Measurements from ENCODE around the gene SPATS2.
"Not testable (repeated sequence)": the region's sequence is repeated elsewhere in the genome, so short reads cannot be mapped to it uniquely, and the experiment has no call there.

Gene SPATS2

DNA sequence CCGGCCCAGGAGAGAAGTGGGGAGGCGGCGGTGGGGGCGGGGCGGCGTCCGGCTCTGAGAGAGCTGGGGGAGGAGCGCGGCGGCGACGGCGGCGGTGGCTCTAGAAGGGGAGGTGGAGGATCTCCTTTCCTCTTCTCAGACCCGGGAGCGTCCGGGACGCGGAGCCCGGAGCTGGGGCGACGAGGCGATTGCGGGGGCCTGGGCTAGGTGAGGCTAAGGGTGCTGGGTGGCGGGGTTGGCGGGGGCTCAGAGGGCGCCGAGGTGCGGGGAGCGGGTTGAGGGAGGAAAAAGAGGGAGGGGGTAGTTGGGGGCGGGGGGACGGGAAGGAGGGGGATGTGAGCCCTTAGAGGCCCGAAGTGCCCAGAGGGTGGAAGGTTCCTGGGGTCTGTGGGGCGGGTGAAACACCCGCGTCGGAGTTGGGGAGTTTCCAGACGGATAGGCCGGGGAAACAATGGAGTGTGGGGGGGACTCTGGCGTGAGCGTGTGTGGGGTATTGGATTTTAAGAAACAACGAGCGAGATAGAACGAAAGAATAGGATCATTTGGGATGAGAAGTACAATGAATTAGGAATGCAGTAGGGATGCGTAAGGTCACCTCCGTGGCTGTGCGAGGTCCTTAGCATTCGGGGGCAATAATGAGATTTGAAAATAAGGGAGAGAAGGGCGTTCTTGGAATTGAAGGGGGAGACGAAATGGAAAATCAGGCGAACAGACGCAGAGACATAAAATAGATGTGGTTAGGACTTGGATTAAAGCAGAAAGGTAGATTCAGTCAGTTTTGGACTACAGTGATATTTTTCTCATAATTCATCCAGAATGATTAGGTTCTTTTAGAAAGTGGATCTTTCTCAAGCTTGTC is at the start of gene SPATS2:
SPATS2 (plus strand) TSS at position 82 of the 859 bp plus-strand sequence. CDS start 93,551 bp downstream, outside the sequence.
- DNase-seq, result no peak

DNA sequence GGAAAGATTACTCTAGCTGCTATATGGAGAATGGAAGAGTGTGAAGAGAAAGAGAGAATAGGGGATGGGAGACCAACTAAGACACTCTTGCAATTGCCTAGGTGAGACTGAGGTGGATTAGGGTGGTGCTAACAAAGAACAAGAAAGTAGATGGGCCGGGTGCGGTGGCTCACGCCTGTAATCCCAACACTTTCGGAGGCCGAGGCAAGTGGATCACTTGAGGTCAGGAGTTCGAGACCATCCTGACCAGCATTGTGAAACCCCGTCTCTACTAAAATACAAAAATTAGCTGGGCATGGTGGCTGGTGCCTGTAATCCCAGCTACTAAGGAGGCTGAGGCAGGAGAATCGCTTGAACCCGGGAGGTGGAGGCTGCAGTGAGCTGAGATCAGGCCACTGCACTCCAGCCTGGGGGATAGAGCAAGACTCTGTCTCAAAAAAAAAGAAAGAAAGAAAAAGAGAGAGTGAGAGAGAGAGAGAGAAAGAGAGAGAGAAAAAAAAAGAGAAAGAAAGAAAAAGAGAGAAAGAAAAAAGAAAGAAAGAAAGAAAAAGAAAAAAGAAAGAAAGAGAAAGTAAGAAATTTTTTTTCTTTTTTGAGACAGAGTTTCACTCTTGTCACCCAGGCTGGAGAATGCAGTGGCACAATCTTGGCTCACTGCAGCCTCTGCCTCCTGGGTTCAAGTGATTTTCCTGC is 46.7 kb upstream of the SPATS2 start:
- not testable (repeated sequence) for DNase-seq

DNA sequence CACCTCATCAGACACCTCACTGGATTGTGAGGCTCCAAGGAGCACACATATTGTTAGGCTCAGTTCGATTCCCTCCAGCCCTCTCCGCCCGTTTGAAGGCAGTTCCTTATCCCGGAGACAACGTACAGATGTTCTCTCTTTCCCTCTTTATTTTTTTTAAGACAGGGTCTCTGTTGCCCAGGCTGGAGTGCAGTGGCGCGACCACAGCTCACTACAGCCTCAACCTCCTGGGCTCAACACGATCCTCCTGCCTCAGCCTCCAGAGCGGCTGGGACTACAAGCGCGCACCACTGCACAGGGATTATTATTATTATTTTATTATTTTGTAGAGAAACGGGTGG is 44.9 kb upstream of the SPATS2 start:
- DNase-seq, result no peak

DNA sequence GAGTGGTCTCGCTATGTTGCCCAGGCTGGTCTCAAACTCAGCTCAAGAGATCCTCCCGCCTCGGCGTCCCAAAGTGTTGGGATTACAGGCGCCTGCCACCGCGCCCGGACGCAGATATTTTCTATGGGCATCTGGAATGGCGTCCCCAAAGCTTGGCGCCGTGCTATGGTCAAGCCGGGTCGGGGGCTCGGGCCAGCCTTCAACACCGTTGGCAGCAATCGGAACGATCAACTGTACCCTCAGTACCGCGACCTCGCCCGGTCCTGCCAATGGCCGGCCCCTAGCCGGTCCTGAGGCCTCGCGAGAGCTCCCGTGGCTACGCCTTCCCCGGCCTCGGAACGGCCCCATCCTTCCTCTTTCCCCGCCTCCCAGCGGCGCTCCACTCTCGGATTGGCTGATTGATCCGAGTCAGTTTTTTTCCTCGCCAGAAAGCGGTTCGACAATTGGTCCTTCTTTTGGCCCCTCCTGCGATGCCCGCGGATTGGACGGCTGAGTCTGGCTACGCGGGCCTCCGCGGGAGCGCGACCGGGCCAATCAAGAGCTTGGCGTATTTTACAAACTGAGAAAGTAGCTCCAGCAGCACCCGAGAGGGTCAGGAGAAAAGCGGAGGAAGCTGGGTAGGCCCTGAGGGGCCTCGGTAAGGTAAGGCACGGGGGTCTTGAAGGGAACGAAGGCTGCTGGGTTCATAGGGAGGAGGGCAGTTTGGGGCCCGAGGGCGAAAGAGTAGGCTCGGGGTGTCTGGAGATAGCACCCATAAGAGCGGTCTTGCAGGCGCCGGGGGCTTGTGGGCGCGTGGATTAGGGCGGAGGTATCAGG is 44.3 kb upstream of the SPATS2 start, which contains the start of gene TROAP:
TROAP (plus strand) TSS at position 548 of the 816 bp plus-strand sequence. CDS start 354 bp downstream, outside the sequence.
- peak; percentile 100 for DNase-seq

DNA sequence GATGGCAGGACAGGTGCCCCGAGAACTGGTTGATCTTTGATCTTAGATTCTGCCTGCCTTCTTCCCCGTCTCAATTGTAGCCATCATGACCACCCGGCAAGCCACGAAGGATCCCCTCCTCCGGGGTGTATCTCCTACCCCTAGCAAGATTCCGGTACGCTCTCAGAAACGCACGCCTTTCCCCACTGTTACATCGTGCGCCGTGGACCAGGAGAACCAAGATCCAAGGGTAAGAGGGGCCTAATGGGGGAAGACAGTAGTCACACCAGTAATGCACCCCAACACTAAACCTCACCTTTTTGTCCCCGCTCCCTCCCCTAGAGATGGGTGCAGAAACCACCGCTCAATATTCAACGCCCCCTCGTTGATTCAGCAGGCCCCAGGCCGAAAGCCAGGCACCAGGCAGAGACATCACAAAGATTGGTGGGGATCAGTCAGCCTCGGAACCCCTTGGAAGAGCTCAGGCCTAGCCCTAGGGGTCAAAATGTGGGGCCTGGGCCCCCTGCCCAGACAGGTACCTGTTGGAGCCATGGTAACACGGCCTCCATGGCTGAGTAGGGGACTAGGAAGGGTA is 43.7 kb upstream of the SPATS2 start:
- no peak for DNase-seq

DNA sequence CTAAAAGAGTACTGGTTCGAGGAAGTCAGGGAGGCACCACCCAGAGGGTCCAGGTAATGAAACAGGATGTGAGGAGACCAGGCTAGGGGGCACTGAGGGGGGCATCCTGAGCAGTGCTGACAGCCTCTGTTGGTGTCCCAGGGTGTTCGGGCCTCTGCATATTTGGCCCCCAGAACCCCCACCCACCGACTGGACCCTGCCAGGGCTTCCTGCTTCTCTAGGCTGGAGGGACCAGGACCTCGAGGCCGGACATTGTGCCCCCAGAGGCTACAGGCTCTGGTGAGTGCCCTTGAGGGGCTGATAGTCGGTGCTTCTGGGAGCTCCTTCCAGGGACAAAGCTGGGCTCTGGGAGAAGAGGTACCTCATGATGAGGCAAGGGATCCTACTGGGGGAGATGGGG is 41.7 kb upstream of the SPATS2 start:
- no peak for DNase-seq

DNA sequence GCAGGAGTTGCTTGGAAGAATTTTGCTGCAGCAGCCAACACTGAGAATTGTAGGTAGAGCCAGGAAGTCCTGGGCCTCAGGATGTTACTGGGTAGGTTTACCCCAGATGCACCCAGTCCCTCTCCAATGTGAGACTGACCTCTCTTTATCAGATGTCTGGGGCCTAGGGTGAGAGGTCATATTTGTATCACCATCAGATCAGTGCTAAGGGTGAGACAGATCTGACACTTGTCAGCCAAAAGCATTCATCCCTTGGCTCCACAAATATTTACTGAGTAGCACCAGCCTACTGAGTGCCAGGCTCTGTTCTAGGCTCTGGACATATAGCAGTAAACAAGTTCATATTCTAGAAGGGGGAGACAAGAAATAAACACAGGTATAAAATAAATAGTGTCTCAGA is 39.9 kb upstream of the SPATS2 start:
- DNase-seq, result no peak

DNA sequence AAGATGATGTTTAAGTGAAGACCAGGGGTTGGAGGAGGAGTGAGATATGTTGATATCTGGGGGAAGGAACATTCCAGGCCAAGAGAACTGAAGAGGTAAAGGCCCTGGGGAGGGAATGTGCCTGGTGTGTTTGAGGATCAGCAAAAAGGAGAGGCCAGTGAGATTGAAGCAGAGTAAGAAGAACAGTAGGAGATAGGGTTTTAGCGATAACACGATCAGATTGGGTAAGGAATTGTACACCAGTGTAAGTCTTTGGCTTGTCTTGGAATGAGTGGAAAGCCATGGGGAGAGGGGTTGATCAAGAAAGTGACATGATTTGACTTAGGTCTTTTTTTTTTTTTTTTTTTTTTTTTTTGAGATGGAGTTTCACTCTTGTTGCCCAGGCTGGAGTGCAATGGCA is 39.4 kb upstream of the SPATS2 start:
- DNase-seq, result no peak

DNA sequence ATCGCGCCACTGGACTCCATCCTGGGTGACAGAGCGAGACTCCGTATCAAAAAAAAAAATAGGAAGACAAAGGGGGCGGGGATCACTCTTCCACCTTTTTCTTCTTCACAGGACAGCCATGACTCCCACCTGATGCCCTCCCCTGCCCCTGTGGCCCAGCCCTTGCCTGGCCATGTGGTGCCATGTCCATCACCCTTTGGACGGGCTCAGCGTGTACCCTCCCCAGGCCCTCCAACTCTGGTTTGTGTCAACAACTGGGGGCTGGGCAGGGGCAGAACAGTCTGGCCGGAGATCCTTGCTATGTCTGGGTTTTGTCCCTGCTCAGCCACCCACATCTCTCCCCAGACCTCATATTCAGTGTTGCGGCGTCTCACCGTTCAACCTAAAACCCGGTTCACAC is 38.4 kb upstream of the SPATS2 start:
- DNase-seq, result no peak

DNA sequence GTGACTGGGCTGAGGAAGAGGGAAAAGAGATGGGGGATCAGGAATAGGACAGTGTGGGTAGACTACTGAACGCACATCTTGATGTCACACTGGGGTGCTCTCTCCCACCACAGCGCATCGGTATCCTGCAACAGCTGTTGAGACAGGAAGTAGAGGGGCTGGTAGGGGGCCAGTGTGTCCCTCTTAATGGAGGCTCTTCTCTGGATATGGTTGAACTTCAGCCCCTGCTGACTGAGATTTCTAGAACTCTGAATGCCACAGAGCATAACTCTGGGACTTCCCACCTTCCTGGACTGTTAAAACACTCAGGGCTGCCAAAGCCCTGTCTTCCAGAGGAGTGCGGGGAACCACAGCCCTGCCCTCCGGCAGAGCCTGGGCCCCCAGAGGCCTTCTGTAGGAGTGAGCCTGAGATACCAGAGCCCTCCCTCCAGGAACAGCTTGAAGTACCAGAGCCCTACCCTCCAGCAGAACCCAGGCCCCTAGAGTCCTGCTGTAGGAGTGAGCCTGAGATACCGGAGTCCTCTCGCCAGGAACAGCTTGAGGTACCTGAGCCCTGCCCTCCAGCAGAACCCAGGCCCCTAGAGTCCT is 37.1 kb upstream of the SPATS2 start:
- no peak for DNase-seq

DNA sequence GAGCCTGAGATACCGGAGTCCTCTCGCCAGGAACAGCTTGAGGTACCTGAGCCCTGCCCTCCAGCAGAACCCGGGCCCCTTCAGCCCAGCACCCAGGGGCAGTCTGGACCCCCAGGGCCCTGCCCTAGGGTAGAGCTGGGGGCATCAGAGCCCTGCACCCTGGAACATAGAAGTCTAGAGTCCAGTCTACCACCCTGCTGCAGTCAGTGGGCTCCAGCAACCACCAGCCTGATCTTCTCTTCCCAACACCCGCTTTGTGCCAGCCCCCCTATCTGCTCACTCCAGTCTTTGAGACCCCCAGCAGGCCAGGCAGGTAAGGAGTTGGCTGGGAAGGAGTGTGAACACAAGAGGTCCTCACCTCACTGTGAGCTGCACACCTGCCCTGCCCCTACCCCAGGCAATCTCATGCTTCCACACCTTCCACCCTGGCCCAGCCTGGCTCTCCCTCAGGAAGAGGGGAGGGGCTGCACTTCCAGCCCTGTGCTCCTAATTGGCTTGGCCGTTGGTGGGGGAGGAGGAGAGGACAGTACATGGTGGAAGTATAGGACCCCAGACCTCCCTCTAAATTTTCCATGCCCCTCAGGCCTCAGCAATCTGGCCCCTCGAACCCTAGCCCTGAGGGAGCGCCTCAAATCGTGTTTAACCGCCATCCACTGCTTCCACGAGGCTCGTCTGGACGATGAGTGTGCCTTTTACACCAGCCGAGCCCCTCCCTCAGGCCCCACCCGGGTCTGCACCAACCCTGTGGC is 36.5 kb upstream of the SPATS2 start:
- DNase-seq, result no peak

DNA sequence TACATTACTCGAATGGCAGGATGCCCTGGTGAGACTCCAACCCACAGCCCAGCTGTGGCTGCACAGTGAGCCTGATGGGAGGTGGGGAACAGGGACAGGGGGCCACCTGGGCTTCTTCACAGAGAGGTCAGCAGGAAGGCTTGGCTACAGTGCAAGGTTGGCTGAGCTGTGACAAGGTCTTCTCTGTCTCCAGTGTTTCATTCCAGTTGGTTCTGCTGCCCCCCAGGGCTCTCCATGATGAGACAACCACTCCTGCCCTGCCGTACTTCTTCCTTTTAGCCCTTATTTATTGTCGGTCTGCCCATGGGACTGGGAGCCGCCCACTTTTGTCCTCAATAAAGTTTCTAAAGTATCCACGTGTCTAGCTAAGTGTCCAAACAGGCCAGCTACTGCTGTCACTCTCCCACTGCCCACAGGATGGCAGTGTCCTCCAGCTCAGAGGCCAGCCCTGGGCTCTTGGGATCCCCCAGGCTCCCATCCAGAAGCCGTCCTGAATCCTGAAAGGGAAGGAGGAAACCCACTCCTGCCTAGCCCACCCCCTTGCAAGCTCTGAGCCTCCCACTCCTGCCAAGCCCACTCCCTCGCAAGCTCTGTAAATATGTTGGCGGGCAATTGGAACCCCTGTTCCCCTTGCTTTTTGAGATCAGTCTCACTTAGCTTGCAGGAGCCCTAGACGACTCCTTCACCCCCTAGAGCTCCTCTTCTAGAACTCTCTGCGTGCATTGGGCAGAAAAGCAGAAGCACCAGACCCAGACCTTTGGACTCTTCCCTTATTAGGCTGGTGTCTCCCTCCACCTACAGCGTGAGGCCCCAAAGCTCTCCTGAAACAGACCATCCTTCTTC is 35.7 kb upstream of the SPATS2 start:
- DNase-seq, result peak; percentile 89

DNA sequence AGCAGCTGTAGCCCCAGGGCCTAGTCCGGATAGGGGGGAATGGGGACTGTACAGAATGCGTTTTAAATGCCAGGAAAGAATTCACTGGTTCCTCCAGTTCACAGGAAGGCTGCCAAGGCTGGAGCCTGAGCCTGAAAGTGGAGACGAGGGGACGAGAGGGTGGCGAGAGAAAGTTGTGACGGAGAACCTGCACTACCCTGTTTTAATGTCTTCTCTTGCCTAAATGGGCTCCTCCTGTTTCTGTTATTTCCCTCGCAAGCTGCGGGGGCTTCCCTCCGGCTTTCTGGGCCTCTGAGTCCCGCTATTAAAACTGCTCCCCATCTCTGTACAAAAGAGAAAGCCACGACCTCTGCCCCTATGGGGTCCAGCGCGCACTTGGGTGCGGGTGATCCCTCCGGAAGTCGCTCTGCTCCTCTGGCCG is 34.8 kb upstream of the SPATS2 start:
- DNase-seq, result no peak

DNA sequence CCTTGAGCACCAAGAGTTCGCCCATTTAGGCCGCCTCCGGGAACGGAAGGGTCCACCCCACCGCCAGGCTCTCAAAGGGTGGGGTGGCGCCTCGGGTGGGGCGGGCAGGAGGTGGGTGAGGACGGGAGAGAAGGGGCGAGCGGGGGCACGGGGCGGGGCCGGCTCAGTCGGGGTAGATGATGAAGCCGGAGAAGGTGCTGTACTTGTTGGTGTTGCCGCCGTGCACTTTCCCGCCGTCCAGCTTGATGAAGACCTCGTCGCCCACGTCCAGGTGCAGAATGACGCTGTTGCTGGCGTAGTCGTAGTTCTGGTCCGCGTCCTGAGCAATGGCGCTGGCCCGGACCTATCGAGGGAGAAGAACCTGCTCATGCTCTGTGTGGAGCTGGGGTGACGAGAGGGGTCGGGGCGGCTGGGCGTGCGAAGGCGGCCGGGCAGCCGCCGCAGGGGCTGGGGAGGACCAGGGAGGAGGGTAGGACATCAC is 34.3 kb upstream of the SPATS2 start:
- DNase-seq, result no peak

DNA sequence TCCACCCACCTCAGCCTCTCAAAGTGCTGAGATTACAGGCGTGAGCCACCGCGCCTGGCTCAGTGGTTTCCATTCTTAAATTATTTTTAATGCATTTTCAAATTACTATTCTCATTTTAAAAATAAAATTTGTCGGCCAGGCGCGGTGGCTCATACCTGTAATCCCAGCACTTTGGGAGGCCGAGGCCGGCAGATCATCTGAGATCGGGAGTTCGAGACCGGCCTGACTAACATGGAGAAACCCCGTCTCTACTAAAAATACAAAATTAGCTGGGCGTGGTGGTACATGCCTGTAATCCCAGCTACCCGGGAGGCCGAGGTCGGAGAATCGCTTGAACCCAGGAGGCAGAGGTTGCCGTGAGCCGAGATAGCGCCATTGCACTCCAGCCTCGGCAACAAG is 33.5 kb upstream of the SPATS2 start:
- DNase-seq, result not testable (repeated sequence)

DNA sequence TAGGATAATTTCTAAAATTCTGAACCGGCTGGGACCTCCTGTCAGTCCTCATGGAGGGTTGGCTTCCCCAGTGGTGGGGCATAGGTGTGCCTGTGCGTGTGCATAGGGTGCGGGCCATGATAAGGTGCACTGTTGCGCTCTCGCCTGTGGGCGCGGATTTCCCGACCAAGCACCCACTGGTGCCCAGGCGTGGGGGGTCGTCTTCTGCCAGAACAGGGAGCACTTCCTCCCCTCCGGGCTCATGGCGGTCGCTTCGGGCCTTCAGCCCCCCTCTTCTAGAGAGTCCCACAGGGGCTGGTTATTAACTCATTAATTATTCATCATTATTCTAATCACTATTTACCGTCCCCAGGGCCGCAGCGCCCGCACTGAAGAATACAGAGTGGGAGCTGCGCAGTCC is 33.0 kb upstream of the SPATS2 start:
- DNase-seq, result no peak

DNA sequence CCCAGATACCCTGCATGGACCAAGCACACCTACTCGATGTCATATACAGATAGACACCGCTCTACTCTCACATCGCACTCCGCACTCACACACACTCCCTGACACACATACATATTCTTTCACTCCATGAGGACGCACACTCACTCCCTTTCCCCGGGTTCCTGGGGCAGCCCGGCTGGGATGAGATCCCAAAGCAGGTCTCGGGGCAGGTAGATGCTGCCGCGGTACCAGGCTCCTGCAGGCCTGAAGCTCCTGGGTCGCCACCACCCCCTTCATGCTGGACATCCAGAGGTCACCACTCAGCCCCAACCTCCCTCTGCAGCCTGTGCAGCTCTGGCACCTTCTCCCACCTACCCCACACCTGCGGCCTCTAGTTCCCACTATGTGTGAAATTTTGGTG is 32.6 kb upstream of the SPATS2 start:
- DNase-seq, result no peak

DNA sequence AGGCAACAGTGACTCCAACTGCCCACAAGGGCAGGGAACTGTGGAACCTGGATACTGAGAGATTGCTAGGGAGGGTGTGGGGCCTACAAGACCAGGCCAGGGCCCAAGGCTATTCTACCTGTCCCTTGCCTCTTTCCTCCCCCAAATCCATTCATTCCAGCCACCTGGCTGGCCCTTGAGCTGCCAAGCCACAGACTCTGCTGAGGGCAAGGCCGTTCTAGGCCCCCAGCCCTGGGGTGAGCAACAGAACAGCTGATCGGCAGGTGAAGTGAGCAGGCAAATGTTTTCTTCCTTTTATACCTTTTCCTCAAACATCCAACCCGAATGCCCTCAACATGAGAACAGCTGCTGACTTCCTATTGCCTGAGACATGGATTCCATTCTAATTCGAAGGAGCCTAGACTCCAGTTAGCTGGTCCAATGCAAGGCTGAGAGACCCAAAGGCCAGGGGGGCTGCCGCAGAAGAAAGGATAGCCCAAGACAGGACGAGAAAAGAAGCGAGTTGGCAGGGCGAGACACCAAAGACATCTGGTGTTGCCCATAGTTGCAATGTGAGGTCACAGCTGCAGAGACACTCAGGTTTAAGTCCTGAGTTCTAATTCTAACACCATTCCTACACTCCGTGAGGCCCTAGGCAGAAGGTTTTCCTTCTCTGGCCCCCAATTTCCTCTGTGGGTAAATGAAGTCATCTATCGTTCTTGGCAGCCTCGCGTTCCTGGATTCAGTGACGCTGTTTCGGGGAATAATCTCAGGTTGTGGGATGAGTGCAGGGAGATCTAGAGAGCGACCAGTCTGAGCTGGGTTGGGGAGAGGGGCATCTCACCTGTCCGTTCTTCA is 31.9 kb upstream of the SPATS2 start:
- no peak for DNase-seq

DNA sequence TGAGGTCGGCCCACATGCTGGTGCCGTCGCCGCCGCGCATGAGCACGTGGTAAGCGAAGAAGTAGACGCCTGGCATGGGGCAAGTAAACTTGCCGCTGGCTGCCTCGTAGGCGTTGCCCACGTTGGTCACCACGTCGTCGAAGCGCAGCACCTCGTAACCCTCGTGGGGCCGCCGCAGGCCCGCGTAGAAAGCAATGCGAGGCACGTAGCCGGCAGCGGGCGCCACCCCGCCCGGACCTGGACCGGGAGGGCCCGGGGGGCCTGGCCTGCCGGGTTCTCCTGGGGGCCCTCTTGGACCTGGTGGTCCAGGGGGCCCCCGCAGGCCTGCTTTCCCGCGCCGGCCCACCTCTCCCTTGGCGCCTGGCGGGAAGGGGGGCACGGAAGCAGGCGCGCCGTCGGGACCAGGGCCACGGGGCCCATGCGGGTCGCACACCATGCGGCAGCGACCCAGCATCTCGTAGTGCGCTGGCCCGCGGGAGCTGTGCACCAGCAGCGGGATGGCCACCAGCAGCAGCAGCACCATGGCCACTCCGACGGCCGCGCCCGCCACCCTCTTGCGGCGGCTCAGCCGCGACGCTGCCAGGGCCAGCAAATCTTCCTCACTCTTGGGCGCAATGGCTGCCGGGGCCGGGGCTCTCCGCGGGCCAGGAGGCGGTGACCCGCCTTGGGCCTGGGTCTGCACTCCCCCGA is 31.2 kb upstream of the SPATS2 start:
- DNase-seq, result no peak
